Fibroblast of the aortic adventitia (primary cell): ENCODE data around the gene PQBP1. TPM values are rescaled to one million over a fixed set of nuclear protein-coding genes. Genes with fewer than 3 reads are reported as not detected.

Source experiments
- DNase-seq: peaks from one replicate; pipeline ENCODE4 v3.0.0-alpha.2; 2010; ENCODE audit warnings: low read depth
- H3K4me3 ChIP-seq: 2 replicates; pipeline ENCODE4 v1.5.1; 2011; ENCODE audit warnings: low read depth, mild to moderate bottlenecking, control low read depth, low read length, moderate library complexity
- CTCF ChIP-seq: IDR thresholded peaks from 2 replicates; pipeline ENCODE4 v1.5.1; 2011; ENCODE audit warnings: mild to moderate bottlenecking, low read length, control low read depth, inconsistent platforms; ENCODE audit not compliant: insufficient read depth
- total RNA-seq: library from RNA; depleted of rRNA; stranded (reverse); fragments of >200 nt; gene quantifications from 2 replicates; pipeline ENCODE4 v1.2.3, GENCODE V29; 2012; ENCODE audit warnings: low replicate concordance

PQBP1 gene
- total RNA-seq, 1 donor = 35.4 TPM

GRCh38 chrX:48893556-48894348 is 4.0 kb upstream of the PQBP1 start:
- H3K4me3 ChIP-seq = no peak overlapping the region
- DNase-seq = no peak
- no peak for TF ChIP-seq CTCF

GRCh38 chrX:48894891-48895290 is 2.8 kb upstream of the PQBP1 start:
- no peak for TF ChIP-seq CTCF
- H3K4me3 ChIP-seq = no peak overlapping the region
- no peak for DNase-seq

- DNase-seq = peak; percentile 28
- peak overlapping the region; percentile 80 for H3K4me3 ChIP-seq
- no peak for TF ChIP-seq CTCF
Observed at GRCh38 chrX:48896611-48897011, 1.1 kb upstream of the PQBP1 start.

GRCh38 chrX:48897157-48897624 is 539 bp upstream of the PQBP1 start:
- TF ChIP-seq CTCF = no peak
- peak; percentile 59 for DNase-seq
- peak overlapping the region; percentile 80 for H3K4me3 ChIP-seq

- TF ChIP-seq CTCF = no peak
- no peak for DNase-seq
- no peak overlapping the region for H3K4me3 ChIP-seq
Observed at GRCh38 chrX:48899078-48899410, 1.3 kb downstream of the PQBP1 start.

GRCh38 chrX:48901069-48901468 is 3.3 kb downstream of the PQBP1 start:
- no peak overlapping the region for H3K4me3 ChIP-seq
- no peak for DNase-seq
- TF ChIP-seq CTCF = no peak

GRCh38 chrX:48902135-48902534 is 4.4 kb downstream of the PQBP1 start:
- no peak for DNase-seq
- TF ChIP-seq CTCF = no peak
- H3K4me3 ChIP-seq = no peak overlapping the region
